ENCODE results near the gene TNF.

The TNF gene

DNA sequence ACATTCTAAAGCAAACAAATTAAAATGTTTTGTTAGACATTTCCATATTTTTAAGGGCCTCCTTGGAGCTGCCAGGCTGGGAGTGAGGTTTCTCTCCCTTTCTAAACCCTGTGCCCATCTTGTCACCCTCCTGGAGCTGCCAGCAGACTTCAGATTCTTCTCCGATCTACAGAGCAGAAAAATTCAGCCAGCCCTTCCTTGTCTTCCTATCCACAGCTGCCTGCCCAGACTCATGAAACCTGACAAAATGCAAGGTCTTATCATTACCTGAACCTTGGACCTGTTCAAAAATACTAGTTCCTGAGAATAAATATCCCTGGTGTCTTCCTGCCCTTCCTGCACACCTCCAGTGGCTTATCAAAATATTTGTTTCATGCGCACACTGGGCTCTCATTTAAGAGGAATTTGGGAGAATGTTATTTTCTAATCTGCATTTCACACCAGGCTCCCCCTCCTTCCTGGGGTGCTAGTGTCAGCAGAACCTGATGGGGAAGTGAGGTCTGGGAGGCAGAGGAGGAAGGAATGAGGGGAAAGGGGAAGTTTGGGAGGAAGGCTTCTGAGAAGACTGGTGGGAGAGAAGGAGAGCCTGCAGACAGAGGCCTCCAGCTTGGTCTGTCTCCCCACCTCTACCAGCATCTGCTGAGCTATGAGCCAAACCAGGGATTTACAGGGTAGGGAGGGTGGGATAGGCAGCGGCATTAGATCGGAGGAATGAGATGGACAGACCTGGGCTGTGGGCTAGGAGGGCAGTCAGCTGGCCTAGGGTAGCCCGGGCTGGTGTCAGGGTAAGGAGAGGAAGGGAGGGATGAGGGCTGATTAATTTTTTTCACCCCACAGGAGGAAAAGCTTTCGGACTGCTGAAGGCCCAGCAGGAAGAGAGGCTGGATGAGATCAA, 39.6 kb downstream of the TNF start, which contains the start of gene AIF1:
Gene AIF1 (plus strand): TSS at position 551 of the 895 bp plus-strand sequence. CDS start 96 bp downstream, at position 647.
- peak within 1 kb of the TSS; percentile 87 for H3K4me3 ChIP-seq (ENCODE audit: low read depth, low read length)
- TF ChIP-seq POLR2A (IDR thresholded peaks at IDR 0.05; ENCODE audit: extremely low read depth, insufficient read length) (no peak), MAX (IDR thresholded peaks at IDR 0.05; ENCODE audit: low read depth, low read length) (no peak), MYC (IDR thresholded peaks at IDR 0.05; ENCODE audit: low read depth, low read length) (no peak), CTCF (IDR thresholded peaks at IDR 0.05; ENCODE audit: low read depth, low read length) (no peak)
- peak; percentile 82 for DNase-seq (ENCODE audit: low read depth)

- DNase-seq (ENCODE audit: low read depth) = peak; percentile 98
- H3K4me3 ChIP-seq (ENCODE audit: low read depth, low read length) = peak overlapping the region; percentile 87
- TF ChIP-seq CTCF (IDR thresholded peaks at IDR 0.05; ENCODE audit: low read depth, low read length) (no peak), MAX (IDR thresholded peaks at IDR 0.05; ENCODE audit: low read depth, low read length) (peak; percentile 81), MYC (IDR thresholded peaks at IDR 0.05; ENCODE audit: low read depth, low read length) (peak; percentile 95), POLR2A (IDR thresholded peaks at IDR 0.05; ENCODE audit: extremely low read depth, insufficient read length) (peak; percentile 68)
Observed at GRCh38 chr6:31615748-31616147, 40.4 kb downstream of the TNF start.

DNA sequence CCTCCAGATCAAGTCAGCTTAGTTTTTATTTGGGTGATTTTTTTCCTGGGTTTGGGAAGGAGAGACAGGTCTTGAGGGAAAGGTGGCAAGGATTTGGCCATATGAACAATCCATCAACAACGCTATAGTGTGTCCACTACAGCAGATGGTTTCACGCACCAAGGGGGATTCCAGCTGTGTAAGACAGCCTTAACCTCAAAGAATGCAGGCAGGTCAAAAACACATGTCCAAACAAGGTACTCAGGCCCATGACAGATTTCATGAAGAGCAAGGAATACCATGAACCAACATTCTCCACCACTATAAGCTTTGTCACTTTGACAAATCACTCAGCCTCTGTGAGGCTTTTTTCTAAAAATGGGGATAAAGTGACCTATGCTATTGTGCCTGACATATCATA, 41.6 kb downstream of the TNF start:
- DNase-seq (ENCODE audit: low read depth) = no peak

DNA sequence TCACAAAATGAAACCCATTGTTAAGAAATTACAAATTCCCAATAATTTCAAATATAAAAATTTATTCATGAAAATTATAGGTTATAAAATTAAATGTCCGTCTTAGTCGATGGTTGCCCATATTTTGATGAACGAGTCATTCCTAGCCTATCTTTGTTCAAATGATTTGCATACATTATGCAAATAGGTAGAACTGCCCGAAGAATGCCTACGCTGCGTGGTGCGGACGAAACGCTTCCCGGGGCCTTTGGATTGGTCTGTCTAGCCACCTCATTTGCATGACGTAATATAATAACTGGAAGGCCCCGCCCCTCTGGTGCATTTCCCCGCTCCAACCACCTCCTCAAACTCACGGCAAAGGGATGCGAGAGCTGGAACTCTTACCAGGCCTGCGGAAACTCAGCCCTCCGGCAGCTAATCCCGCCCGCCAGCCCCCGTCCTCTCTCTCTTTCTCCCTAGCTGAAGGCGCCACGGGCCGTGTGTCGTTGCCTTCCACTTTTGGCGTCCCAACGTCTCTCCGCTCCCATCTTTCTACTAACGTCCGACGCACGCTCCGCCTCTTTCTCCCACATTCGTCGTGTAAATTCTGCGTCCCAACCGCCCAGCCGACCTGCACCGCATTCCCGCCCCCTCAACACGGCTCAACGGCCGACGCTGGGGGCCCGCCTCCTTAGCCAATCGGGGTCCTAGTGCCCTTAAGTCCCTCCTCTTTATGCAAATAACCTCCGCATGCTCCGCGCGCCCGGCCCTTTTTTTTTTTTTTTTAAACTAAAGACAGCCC, 44.6 kb downstream of the TNF start:
- TF ChIP-seq MYC (IDR thresholded peaks at IDR 0.05; ENCODE audit: low read depth, low read length) = no peak; the same call in 1 of the 2 replicates
- no peak for TF ChIP-seq MAX (IDR thresholded peaks at IDR 0.05; ENCODE audit: low read depth, low read length)
- TF ChIP-seq CTCF (IDR thresholded peaks at IDR 0.05; ENCODE audit: low read depth, low read length) = no peak
- TF ChIP-seq POLR2A (IDR thresholded peaks at IDR 0.05; ENCODE audit: extremely low read depth, insufficient read length) = peak; percentile 76
- peak overlapping the region; percentile 75 for H3K4me3 ChIP-seq (ENCODE audit: low read depth, low read length)
- peak; percentile 100 for DNase-seq (ENCODE audit: low read depth)

More for the DNA sequence above, 41.6 kb downstream of the TNF start:
- H3K4me3 ChIP-seq (ENCODE audit: low read depth, low read length) = peak overlapping the region; percentile 87
- TF ChIP-seq CTCF (IDR thresholded peaks at IDR 0.05; ENCODE audit: low read depth, low read length) (no peak), POLR2A (IDR thresholded peaks at IDR 0.05; ENCODE audit: extremely low read depth, insufficient read length) (no peak), MYC (IDR thresholded peaks at IDR 0.05; ENCODE audit: low read depth, low read length) (no peak), MAX (IDR thresholded peaks at IDR 0.05; ENCODE audit: low read depth, low read length) (no peak)

GRCh38 chr6:31620586-31621319, 45.4 kb downstream of the TNF start, which contains the start of gene PRRC2A:
PRRC2A (plus strand) TSS chr6:31620715; CDS start chr6:31622790, 2,075 bp downstream.
- TF ChIP-seq MAX (IDR thresholded peaks at IDR 0.05; ENCODE audit: low read depth, low read length) (0 out of 2 replicates have a peak, but pooled peaks have one; percentile 20), MYC (IDR thresholded peaks at IDR 0.05; ENCODE audit: low read depth, low read length) (peak; percentile 26), CTCF (IDR thresholded peaks at IDR 0.05; ENCODE audit: low read depth, low read length) (no peak), POLR2A (IDR thresholded peaks at IDR 0.05; ENCODE audit: extremely low read depth, insufficient read length) (no peak)
- peak; percentile 89 for DNase-seq (ENCODE audit: low read depth)
- H3K4me3 ChIP-seq (ENCODE audit: low read depth, low read length) = peak within 1 kb of the TSS; percentile 77

Data from NB4 (cell line).